GM21723 (cell line): ENCODE data around the gene NUAK2.
A peak's percentile ranks its signal among the peaks of the same experiment; 100 is the strongest.
"Not testable (repeated sequence)": the region's sequence is repeated elsewhere in the genome, so short reads cannot be mapped to it uniquely, and the experiment has no call there.

Experiments used
- ATAC-seq: cut with Tn5 transposase; IDR thresholded peaks from one replicate; pipeline ENCODE4 v1.9.1; 2021; ENCODE audit warnings: mild to moderate bottlenecking, moderate library complexity; ENCODE audit not compliant: unreplicated experiment

NUAK2 gene

GRCh38 chr1:205321162-205321958 lies at the start of gene NUAK2:
Gene NUAK2, minus strand, starts transcription at chr1:205321745. Its CDS starts 117 bp downstream, at chr1:205321628.
- ATAC-seq = peak; percentile 58

DNA sequence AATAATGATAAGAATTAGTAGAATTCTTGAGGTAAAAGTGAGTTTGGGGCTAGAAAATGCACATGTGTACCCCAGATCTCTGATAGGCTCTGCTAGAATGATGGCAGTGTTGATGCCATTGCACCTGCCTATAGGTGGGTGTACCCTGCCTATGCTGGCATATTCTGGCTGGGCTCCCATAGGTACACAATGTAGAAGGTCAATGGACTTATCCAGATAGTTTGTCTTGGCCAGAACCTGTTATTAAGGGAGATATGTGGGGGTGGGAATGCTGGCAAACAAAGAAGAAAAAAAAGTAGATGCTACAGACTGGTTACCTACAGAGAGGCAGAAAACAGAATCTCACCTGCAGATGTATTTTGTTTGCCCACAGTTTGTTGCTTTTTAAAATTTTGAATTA lies 49.2 kb upstream of the NUAK2 start:
- ATAC-seq = no peak

DNA sequence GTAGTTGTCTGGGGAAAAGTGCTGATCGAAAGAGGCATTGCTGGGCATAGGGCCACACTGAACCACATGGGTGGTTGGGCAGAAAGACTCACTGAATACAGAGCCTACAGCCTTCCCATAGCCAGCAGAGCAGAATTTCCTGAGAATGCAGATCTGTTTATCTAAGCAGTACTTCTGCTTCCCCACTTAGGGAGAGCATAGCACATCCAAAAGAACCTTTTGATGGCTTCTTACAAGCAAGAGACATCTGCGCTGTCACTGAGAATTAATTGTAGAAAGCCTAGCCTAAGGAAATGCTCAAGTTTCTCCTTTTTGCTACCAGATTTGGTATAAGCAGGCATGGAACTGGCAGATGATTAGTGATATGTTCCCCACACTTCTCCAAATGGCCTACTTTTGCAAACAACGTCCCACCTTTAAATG lies 48.2 kb upstream of the NUAK2 start:
- ATAC-seq = no peak

DNA sequence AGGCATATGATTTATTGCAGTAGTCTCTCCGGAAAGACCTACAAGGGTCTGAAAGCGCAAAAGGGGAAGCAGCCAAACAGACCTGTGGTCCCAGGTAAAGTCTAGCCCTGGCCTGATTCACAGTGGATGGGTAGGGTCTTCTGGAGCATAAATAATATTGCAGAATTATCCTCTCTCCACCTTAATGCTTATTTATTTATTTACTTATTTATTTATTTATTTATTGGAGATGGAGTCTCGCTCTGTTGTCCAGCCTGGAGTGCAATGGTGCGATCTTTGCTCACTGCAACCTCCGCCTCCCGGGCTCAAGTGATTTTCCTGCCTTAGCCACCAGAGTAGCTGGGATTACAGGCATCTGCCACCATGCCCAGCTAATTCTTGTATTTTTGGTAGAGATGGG lies 46.9 kb upstream of the NUAK2 start:
- ATAC-seq = no peak

DNA sequence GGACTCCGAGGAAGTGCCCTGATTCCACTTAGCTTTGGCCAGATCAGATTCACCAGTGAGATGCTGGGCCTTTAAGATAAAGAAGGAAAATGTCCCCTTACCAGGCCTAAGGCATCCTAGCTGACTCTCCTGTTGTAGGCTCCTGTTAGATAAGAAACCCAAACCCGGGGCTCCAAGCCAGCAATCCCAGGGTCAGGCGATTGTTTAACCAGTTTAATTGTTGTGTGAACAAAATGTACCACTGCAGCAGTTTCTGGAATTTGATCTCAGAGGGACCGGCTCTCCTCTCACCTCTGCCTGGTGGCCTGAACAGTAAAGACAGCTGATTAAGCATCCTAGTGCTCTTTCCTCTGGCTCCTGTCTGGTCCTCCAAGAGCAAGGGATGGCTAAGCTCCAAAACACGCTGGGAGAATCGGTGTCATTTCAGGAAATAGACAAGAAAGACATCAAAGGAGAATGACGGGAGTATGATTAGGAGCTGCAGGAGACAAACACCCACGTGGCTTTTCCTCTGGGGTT lies 44.5 kb upstream of the NUAK2 start:
- ATAC-seq = no peak

DNA sequence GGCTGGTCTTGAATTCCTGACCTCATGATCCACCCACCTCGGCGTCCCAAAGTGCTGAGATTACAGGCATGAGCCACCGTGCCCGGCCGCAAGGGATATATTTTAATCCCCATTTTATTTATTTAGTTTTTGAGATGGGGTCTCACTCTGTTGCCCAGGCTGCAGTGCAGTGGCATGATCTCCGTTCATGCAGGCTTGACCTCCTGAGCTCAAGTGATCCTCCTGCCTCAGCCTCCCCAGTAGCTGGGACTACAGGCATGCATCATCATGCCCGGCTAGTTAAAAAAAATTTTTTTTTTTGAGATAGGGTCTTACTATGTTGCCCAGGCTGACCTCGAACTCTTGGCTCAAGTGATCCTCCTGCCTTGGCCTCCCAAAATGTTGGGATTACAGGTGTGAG lies 43.5 kb upstream of the NUAK2 start:
- ATAC-seq = not testable (repeated sequence)

- ATAC-seq = no peak
Measured at GRCh38 chr1:205360891-205361290, 39.3 kb upstream of the NUAK2 start.

DNA sequence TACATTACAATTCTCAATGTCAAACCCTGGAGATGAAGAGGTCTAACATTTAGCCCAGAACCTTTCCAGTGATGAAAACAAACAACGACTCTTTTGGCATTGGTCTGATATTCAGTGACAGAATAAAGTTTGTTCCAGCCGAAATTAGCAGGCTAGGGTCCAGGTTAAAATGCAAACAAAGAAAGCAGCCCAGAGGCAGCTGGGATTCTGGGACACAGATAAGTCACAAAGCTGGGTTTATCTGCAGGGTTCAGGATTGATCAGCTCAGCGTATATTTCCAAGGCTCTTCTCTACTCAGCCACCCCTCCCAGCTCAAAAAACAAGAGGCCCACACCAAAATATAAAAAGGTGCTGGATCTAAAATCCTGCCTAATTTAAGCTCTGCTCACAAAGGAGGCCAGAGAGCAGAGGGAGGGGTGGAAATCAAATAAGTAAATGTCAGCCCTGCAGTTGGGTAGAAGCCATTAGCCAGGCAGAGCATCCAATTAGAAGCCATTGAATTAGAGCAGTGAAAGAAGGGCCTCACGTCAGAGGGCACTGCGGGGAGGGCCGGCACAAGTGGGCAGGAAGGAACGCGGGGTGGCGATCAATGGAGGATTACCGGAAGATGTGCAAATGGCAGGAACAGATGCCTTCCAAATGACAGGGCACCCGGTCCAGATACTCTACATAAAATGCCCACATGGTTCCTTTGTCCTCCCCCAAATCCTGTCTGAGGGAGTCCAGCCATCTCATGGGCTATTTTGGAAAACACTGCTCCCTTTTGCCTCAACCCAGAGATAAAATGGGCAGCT lies 38.4 kb upstream of the NUAK2 start:
- no peak for ATAC-seq

- ATAC-seq = no peak
Measured at GRCh38 chr1:205358579-205358978, 37.0 kb upstream of the NUAK2 start.

DNA sequence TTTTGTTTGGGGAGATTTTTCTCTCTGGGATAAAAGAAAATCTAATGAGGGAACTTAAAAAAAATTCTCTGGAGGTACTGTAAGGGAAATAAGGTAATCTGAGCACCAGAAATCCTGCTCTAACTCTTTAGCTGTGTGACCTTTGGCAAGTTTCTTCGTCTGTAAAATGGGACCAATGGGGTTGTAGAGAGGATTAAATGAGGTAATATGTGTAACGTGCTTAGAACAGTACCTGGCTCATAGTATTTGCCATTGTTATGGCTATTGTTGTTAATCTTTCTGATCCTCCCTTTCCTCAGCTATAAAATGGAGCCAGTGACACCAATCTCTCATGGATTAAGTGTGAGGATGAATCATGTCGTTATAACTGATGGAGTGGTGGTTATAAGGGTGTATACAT lies 36.0 kb upstream of the NUAK2 start:
- no peak for ATAC-seq

GRCh38 chr1:205356440-205357139 lies 35.0 kb upstream of the NUAK2 start, which contains the start of gene KLHDC8A:
Gene KLHDC8A, minus strand, starts transcription at chr1:205356922. Its CDS starts 13,318 bp downstream, at chr1:205343604.
- ATAC-seq = no peak

GRCh38 chr1:205355075-205355453 lies 33.5 kb upstream of the NUAK2 start:
- ATAC-seq = no peak

- no peak for ATAC-seq
Measured at GRCh38 chr1:205354259-205355074, 32.9 kb upstream of the NUAK2 start.

GRCh38 chr1:205353612-205354011 lies 32.1 kb upstream of the NUAK2 start:
- no peak for ATAC-seq

GRCh38 chr1:205353191-205353590 lies 31.6 kb upstream of the NUAK2 start:
- ATAC-seq = no peak

DNA sequence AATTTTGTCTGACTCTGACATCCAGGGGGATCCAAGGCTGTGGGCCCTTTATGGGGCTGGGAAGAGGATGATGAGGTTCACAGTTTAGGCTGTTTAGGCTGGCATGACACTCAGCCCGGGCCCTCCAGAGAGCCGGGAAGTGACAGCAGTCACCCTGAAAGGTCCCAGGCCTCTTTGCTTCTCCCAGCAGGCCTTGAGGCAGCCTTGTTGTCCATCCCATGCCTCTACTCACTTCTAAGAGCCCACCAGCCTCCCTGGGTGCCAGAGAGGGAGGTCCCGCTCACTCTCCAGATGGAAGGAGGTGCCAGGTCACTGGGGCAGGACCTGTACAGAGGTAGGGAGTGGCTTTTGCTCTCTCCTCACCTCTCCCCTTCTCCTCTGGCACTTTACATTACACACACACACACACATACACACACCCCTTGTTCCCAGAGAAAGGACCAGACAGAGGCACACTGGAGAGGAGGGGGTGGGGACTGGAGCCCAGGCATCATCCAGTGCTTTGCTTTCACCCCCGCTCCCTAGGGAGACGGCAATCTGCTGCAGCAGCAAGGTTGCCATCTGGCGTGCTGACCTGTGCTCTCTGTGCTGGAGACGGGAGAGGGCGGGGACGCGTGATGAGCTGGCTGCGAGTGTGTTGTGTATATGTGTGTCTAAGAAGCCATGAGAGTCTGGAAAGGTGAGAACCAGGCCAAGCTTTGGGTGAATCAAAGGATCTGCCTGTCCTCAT lies 30.6 kb upstream of the NUAK2 start:
- ATAC-seq = no peak

DNA sequence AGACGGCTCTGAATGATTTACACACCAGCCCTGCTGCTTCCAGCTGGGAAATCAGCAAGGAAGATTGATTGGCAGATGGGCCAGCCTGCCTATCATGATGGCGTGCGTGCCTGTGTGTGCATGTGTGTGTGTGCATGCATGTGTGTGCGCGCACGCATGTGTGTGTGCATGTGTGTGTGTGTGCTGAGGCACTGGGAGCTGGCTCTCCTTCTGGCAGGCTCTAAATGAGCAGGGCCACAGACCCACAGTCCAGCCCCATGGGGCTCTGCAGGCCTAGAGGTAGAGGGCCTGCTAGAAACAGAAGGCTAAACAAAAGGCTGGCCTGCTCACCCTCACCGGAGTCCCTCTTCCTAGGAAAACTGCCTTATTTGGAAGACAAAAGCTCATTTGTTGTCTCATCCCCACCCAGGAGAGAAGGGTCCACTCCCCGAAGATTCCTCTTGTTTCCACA lies 29.2 kb upstream of the NUAK2 start:
- ATAC-seq = no peak

- no peak for ATAC-seq
Measured at GRCh38 chr1:205350124-205350523, 28.6 kb upstream of the NUAK2 start.
